ENCODE measurements around the gene TMEM40.

Gene TMEM40

DNA sequence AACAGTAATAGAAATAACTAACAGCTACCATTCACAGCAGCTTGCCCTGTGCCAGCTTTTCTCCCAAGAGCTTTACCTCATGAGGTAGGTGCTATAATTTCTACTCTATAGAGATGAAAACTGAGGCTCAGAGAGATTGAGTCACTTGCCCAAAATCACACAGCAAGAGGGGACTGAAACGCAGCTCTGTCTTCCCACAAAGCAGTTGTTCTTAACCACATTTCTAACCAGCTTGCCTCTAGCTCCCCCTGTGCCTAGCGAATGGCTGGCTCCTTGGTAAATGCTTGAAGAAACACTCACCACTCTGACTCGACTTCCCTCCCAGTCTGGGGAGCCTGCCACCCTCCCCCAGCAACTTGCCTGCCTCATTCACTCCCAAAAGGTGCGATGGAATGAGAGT is 15.6 kb upstream of the TMEM40 start:
- Histone ChIP-seq H3K36me3 (ENCODE audit: control insufficient read depth in 1 of 2, insufficient read depth in 2 of 2, low read depth in 1 of 2, low read length in 2 of 2) (no peaks in the 10 kb centered on the region), H3K4me1 (ENCODE audit: control insufficient read depth, insufficient read depth, low read depth, low read length) (no peaks in the 10 kb centered on the region), H3K9me3 (ENCODE audit: control insufficient read depth, low read length) (peaks cover 21% of the 10 kb centered on the region), H3K18ac (ENCODE audit: low read depth in 1 of 2, low read length in 2 of 2) (no peak overlapping the region), H3K4me3 (ENCODE audit: insufficient read depth in 1 of 2, low read depth in 1 of 2, low read length in 2 of 2) (no peak overlapping the region), H3K4me2 (ENCODE audit: low read length, poor library complexity, severe bottlenecking) (no peak overlapping the region), H2BK12ac (ENCODE audit: low read length in 2 of 2) (no peak overlapping the region), H4K91ac (ENCODE audit: low read length) (no peak overlapping the region), H2BK5ac (ENCODE audit: low read depth, low read length, poor library complexity, severe bottlenecking) (no peak overlapping the region), H2BK120ac (ENCODE audit: low read depth, low read length) (no peak overlapping the region), H2AFZ (ENCODE audit: low read depth, low read length) (no peak overlapping the region), H3K14ac (ENCODE audit: low read length in 2 of 2) (no peak overlapping the region), H3K27me3 (ENCODE audit: control insufficient read depth in 1 of 2, insufficient read depth in 1 of 2, low read length in 2 of 2) (peaks cover 0 to 55% of the 10 kb centered on the region in 2 experiments), H2BK15ac (ENCODE audit: low read depth, poor library complexity, severe bottlenecking) (no peak overlapping the region), H3K79me1 (replicated peaks; ENCODE audit: low read length, poor library complexity, severe bottlenecking) (no peaks in the 10 kb centered on the region), H3K4ac (ENCODE audit: low read depth in 1 of 2, low read length in 2 of 2) (no peak overlapping the region), H3K27ac (ENCODE audit: low read length, poor library complexity, severe bottlenecking) (no peak overlapping the region), H3K9ac (ENCODE audit: low read length) (no peak overlapping the region), H3K23ac (ENCODE audit: low read length in 2 of 2) (no peak overlapping the region), H2AK5ac (ENCODE audit: low read length, severe bottlenecking) (no peak overlapping the region), H4K8ac (ENCODE audit: low read length) (no peak overlapping the region)
- 70% methylated on average over 4 of the region's 4 CpGs for WGBS
- no peak for DNase-seq

GRCh38 chr3:12773710-12774086 is 14.6 kb upstream of the TMEM40 start:
- Histone ChIP-seq H3K4me1 (ENCODE audit: control insufficient read depth, insufficient read depth, low read depth, low read length) (peaks cover 6% of the 10 kb centered on the region), H2BK120ac (ENCODE audit: low read depth, low read length) (no peak overlapping the region), H3K9ac (ENCODE audit: low read length) (no peak overlapping the region), H2AFZ (ENCODE audit: low read depth, low read length) (no peak overlapping the region), H3K9me3 (ENCODE audit: control insufficient read depth, low read length) (peaks cover 21% of the 10 kb centered on the region), H3K79me1 (replicated peaks; ENCODE audit: low read length, poor library complexity, severe bottlenecking) (no peaks in the 10 kb centered on the region), H2BK12ac (ENCODE audit: low read length in 2 of 2) (no peak overlapping the region), H3K23ac (ENCODE audit: low read length in 2 of 2) (no peak overlapping the region), H2BK15ac (ENCODE audit: low read depth, poor library complexity, severe bottlenecking) (no peak overlapping the region), H4K91ac (ENCODE audit: low read length) (no peak overlapping the region), H2BK5ac (ENCODE audit: low read depth, low read length, poor library complexity, severe bottlenecking) (no peak overlapping the region), H3K18ac (ENCODE audit: low read depth in 1 of 2, low read length in 2 of 2) (no peak overlapping the region), H3K36me3 (ENCODE audit: control insufficient read depth in 1 of 2, insufficient read depth in 2 of 2, low read depth in 1 of 2, low read length in 2 of 2) (no peaks in the 10 kb centered on the region), H3K4ac (ENCODE audit: low read depth in 1 of 2, low read length in 2 of 2) (no peak overlapping the region), H3K4me3 (ENCODE audit: insufficient read depth in 1 of 2, low read depth in 1 of 2, low read length in 2 of 2) (no peak overlapping the region), H4K8ac (ENCODE audit: low read length) (no peak overlapping the region), H3K27ac (ENCODE audit: low read length, poor library complexity, severe bottlenecking) (no peak overlapping the region), H3K14ac (ENCODE audit: low read length in 2 of 2) (no peak overlapping the region), H3K27me3 (ENCODE audit: control insufficient read depth in 1 of 2, insufficient read depth in 1 of 2, low read length in 2 of 2) (peaks cover 0 to 59% of the 10 kb centered on the region in 2 experiments), H2AK5ac (ENCODE audit: low read length, severe bottlenecking) (no peak overlapping the region), H3K4me2 (ENCODE audit: low read length, poor library complexity, severe bottlenecking) (no peak overlapping the region)
- no peak for DNase-seq
- WGBS: 50% methylated on average over 1 of the region's 1 CpG

DNA sequence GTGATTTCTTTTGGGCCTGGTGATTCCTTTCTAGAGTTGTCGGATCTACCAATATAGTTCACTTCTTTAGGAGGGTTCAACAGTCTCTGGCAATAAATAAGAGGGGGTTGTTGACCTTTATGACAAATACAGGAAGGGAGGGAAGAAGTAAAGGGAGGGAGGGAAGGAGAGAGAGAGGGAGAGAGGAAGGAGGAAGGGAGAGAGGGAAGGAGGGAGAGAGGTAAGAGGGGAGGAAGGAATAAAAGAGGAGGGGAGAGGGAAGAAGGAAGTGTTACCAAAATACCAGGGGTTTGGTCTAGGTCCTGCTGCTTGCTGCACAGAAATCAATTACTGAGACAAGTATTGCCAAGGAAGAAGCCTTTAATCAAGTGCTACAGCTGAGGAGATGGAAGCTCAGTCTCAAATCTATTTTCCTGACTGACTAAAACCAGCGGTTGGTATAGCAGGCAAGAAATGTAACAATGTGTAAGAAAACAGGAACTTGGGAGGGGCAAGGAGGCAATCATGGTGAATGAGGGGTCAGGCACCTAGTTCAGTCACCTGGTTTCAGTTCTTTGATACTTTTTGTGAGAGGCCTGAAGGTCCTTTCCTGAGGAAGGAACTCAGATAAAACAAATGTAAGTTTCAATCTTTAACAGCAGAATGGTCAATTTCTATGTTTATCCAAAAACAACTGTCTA is 14.1 kb upstream of the TMEM40 start:
- no peak overlapping the region for H3K14ac ChIP-seq (ENCODE audit: low read length in 2 of 2)
- 62% methylated on average over 2 of the region's 2 CpGs for WGBS
- H2AFZ ChIP-seq (ENCODE audit: low read depth, low read length): no peak overlapping the region
- no peak overlapping the region for H4K91ac ChIP-seq (ENCODE audit: low read length)
- H2AK5ac ChIP-seq (ENCODE audit: low read length, severe bottlenecking): no peak overlapping the region
- no peak overlapping the region for H4K8ac ChIP-seq (ENCODE audit: low read length)
- no peak overlapping the region for H3K9ac ChIP-seq (ENCODE audit: low read length)
- H3K18ac ChIP-seq (ENCODE audit: low read depth in 1 of 2, low read length in 2 of 2): no peak overlapping the region
- no peak overlapping the region for H2BK15ac ChIP-seq (ENCODE audit: low read depth, poor library complexity, severe bottlenecking)
- H3K36me3 ChIP-seq (ENCODE audit: control insufficient read depth in 1 of 2, insufficient read depth in 2 of 2, low read depth in 1 of 2, low read length in 2 of 2): no peaks in the 10 kb centered on the region
- peaks cover 0 to 59% of the 10 kb centered on the region in 2 experiments for H3K27me3 ChIP-seq (ENCODE audit: control insufficient read depth in 1 of 2, insufficient read depth in 1 of 2, low read length in 2 of 2)
- H3K4me3 ChIP-seq (ENCODE audit: insufficient read depth in 1 of 2, low read depth in 1 of 2, low read length in 2 of 2): no peak overlapping the region
- no peak overlapping the region for H2BK120ac ChIP-seq (ENCODE audit: low read depth, low read length)
- H2BK5ac ChIP-seq (ENCODE audit: low read depth, low read length, poor library complexity, severe bottlenecking): no peak overlapping the region
- peaks cover 6% of the 10 kb centered on the region for H3K4me1 ChIP-seq (ENCODE audit: control insufficient read depth, insufficient read depth, low read depth, low read length)
- H3K79me1 ChIP-seq (replicated peaks; ENCODE audit: low read length, poor library complexity, severe bottlenecking): no peaks in the 10 kb centered on the region
- no peak overlapping the region for H2BK12ac ChIP-seq (ENCODE audit: low read length in 2 of 2)
- H3K9me3 ChIP-seq (ENCODE audit: control insufficient read depth, low read length): peaks cover 21% of the 10 kb centered on the region
- no peak for DNase-seq
- H3K4me2 ChIP-seq (ENCODE audit: low read length, poor library complexity, severe bottlenecking): no peak overlapping the region
- no peak overlapping the region for H3K27ac ChIP-seq (ENCODE audit: low read length, poor library complexity, severe bottlenecking)
- no peak overlapping the region for H3K23ac ChIP-seq (ENCODE audit: low read length in 2 of 2)
- H3K4ac ChIP-seq (ENCODE audit: low read depth in 1 of 2, low read length in 2 of 2): no peak overlapping the region

DNA sequence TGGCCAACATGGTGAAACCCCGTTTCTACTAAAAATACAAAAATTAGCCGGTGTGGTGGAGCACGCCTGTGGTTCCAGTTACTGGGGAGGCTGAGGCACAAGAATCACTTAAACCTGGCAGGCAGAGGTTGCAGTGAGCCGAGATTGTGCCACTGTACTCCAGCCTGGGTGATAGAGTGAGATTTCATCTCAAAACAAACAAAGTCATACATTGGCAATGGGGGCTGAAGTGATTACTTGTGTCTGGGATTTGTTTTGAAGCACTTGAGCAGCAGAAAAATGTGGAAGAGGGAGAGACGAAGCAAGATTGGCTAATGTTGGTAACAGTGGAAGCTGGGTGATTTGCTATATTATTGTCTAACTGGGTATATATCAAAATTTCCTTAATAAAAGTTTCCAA is 13.4 kb upstream of the TMEM40 start:
- H3K79me1 ChIP-seq (replicated peaks; ENCODE audit: low read length, poor library complexity, severe bottlenecking): no peaks in the 10 kb centered on the region
- H3K4me2 ChIP-seq (ENCODE audit: low read length, poor library complexity, severe bottlenecking): no peak overlapping the region
- no peak overlapping the region for H4K91ac ChIP-seq (ENCODE audit: low read length)
- no peak overlapping the region for H2AFZ ChIP-seq (ENCODE audit: low read depth, low read length)
- H3K23ac ChIP-seq (ENCODE audit: low read length in 2 of 2): no peak overlapping the region
- H3K27me3 ChIP-seq (ENCODE audit: control insufficient read depth in 1 of 2, insufficient read depth in 1 of 2, low read length in 2 of 2): peaks cover 0 to 54% of the 10 kb centered on the region in 2 experiments
- H2AK5ac ChIP-seq (ENCODE audit: low read length, severe bottlenecking): no peak overlapping the region
- H4K8ac ChIP-seq (ENCODE audit: low read length): no peak overlapping the region
- H3K4ac ChIP-seq (ENCODE audit: low read depth in 1 of 2, low read length in 2 of 2): no peak overlapping the region
- 81% methylated on average over 5 of the region's 5 CpGs for WGBS
- no peaks in the 10 kb centered on the region for H3K36me3 ChIP-seq (ENCODE audit: control insufficient read depth in 1 of 2, insufficient read depth in 2 of 2, low read depth in 1 of 2, low read length in 2 of 2)
- H3K9ac ChIP-seq (ENCODE audit: low read length): no peak overlapping the region
- H2BK5ac ChIP-seq (ENCODE audit: low read depth, low read length, poor library complexity, severe bottlenecking): no peak overlapping the region
- no peak overlapping the region for H3K4me3 ChIP-seq (ENCODE audit: insufficient read depth in 1 of 2, low read depth in 1 of 2, low read length in 2 of 2)
- no peak overlapping the region for H2BK120ac ChIP-seq (ENCODE audit: low read depth, low read length)
- H3K27ac ChIP-seq (ENCODE audit: low read length, poor library complexity, severe bottlenecking): no peak overlapping the region
- no peak overlapping the region for H3K18ac ChIP-seq (ENCODE audit: low read depth in 1 of 2, low read length in 2 of 2)
- DNase-seq: no peak
- no peak overlapping the region for H2BK12ac ChIP-seq (ENCODE audit: low read length in 2 of 2)
- no peak overlapping the region for H2BK15ac ChIP-seq (ENCODE audit: low read depth, poor library complexity, severe bottlenecking)
- H3K4me1 ChIP-seq (ENCODE audit: control insufficient read depth, insufficient read depth, low read depth, low read length): peaks cover 6% of the 10 kb centered on the region
- H3K14ac ChIP-seq (ENCODE audit: low read length in 2 of 2): no peak overlapping the region
- H3K9me3 ChIP-seq (ENCODE audit: control insufficient read depth, low read length): peaks cover 21% of the 10 kb centered on the region
